ENCODE data around the gene ADGRV1. TPM values are rescaled to one million over a fixed set of nuclear protein-coding genes. Genes with fewer than 3 reads are reported as not detected.

The ADGRV1 gene
- total RNA-seq, 1 experiment from 2014 or later = 64.8 TPM

DNA sequence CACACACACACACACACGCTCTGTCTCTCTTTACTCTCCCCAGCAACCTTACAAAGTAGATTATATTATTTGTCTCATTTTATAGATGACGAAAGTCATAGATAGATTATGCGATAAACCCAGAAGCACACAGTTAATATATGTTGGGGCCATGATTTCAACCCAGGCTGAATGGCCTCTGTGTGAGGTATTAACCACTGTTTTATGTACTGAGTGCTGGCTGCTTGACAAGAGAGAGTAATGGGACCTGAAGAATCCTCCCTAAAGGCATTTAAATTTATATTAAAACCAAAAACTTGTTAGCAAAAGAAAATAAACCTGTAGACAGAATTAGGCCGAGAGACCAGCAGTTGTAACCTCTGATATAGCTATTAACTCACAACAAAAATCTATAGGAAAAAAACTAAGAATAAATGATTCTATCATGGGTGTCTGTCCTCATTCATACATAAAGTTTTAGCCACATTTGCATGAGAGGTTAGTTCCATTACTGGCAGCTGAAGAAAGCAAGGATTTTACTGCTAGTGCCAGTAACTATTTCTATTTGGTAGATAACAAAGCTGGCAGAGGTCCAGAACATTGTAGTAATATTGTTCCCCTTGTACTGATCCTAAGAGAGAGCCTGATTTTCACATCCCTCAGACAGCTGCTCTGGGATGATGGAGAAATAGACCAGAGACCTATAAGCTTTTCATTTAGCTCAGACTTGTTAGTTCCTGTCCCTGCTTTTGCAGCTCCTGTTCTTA is 250.9 kb downstream of the ADGRV1 start:
- TF ChIP-seq, protein P1, sequence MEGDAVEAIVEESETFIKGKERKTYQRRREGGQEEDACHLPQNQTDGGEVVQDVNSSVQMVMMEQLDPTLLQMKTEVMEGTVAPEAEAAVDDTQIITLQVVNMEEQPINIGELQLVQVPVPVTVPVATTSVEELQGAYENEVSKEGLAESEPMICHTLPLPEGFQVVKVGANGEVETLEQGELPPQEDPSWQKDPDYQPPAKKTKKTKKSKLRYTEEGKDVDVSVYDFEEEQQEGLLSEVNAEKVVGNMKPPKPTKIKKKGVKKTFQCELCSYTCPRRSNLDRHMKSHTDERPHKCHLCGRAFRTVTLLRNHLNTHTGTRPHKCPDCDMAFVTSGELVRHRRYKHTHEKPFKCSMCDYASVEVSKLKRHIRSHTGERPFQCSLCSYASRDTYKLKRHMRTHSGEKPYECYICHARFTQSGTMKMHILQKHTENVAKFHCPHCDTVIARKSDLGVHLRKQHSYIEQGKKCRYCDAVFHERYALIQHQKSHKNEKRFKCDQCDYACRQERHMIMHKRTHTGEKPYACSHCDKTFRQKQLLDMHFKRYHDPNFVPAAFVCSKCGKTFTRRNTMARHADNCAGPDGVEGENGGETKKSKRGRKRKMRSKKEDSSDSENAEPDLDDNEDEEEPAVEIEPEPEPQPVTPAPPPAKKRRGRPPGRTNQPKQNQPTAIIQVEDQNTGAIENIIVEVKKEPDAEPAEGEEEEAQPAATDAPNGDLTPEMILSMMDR (conservative IDR thresholded peaks at IDR 0.05) = no peak
- no peak overlapping the region for H3K4me3 Mint-ChIP-seq
- no peaks in the 10 kb centered on the region for H3K27me3 Mint-ChIP-seq (ENCODE audit: low read depth)
- no peak overlapping the region for H3K27ac ChIP-seq (ENCODE audit: insufficient read length, low read depth, low read length)
- H3K36me3 Mint-ChIP-seq (ENCODE audit: insufficient read depth in 1 of 3, low read depth in 3 of 3) = peaks cover 22 to 34% (median 32%) of the 10 kb centered on the region in 3 experiments; a peak in 6 of 7 replicates
- no peaks in the 10 kb centered on the region for H3K79me2 ChIP-seq (ENCODE audit: insufficient read depth, low read length)
- H3K23me2 ChIP-seq (ENCODE audit: insufficient read length, low read depth, low read length, poor library complexity, severe bottlenecking) = no peaks in the 10 kb centered on the region
- no peaks in the 10 kb centered on the region for H3K9me3 Mint-ChIP-seq
- H3K9ac ChIP-seq (ENCODE audit: extremely low read depth, insufficient read length, low read length) = no peak overlapping the region
- no peak overlapping the region for H2BK5ac ChIP-seq (ENCODE audit: insufficient read length, low read length)
- H2BK20ac ChIP-seq (ENCODE audit: low read depth, low read length, poor library complexity, severe bottlenecking) = no peak overlapping the region
- no peaks in the 10 kb centered on the region for H4K20me1 ChIP-seq (ENCODE audit: control insufficient read depth, insufficient read depth, insufficient read length)
- no peak overlapping the region for H2AFZ ChIP-seq (ENCODE audit: low read length)
- no peaks in the 10 kb centered on the region for H3K27me3 ChIP-seq (ENCODE audit: insufficient read depth, low read length)
- no peaks in the 10 kb centered on the region for H3K9me3 ChIP-seq (ENCODE audit: control insufficient read depth, low read depth, low read length)
- H3K27ac Mint-ChIP-seq = no peak overlapping the region
- no peak overlapping the region for H3K23ac ChIP-seq (ENCODE audit: insufficient read length, low read depth, low read length)
- no peak overlapping the region for H4K91ac ChIP-seq (ENCODE audit: insufficient read length, low read depth, low read length)
- no peak overlapping the region for H2BK12ac ChIP-seq (ENCODE audit: insufficient read length, low read depth, low read length)
- no peak overlapping the region for H2AK5ac ChIP-seq (ENCODE audit: insufficient read length, low read length)
- H2BK120ac ChIP-seq (ENCODE audit: low read depth, low read length, poor library complexity, severe bottlenecking) = no peak overlapping the region
- WGBS (ENCODE audit: extremely low coverage, insufficient read length, low lambda C conversion rate) = no CpG with 5 or more reads among the region's 4 CpGs
- no peak overlapping the region for H2BK15ac ChIP-seq (ENCODE audit: low read depth, low read length)
- no peaks in the 10 kb centered on the region for H3K79me1 ChIP-seq (ENCODE audit: insufficient read depth, low read depth, low read length, poor library complexity, severe bottlenecking)
- no peak overlapping the region for H4K5ac ChIP-seq (ENCODE audit: insufficient read length, low read depth, low read length)
- H3K18ac ChIP-seq (ENCODE audit: insufficient read length, low read depth, low read length) = no peak overlapping the region
- no peaks in the 10 kb centered on the region for H3K4me1 Mint-ChIP-seq
- H3K56ac ChIP-seq (ENCODE audit: insufficient read length, low read depth, low read length) = no peak overlapping the region
- no peak overlapping the region for H3T11ph ChIP-seq (ENCODE audit: low read length)
- H3K4ac ChIP-seq (ENCODE audit: low read depth, low read length) = no peak overlapping the region
- H4K8ac ChIP-seq (replicated peaks; ENCODE audit: insufficient read length, low read depth, low read length) = no peak overlapping the region
- H3K4me1 ChIP-seq (ENCODE audit: insufficient read depth, low read length) = no peaks in the 10 kb centered on the region
- H3K4me2 ChIP-seq (ENCODE audit: insufficient read depth, insufficient read length, low read length) = no peak overlapping the region
- no peak for DNase-seq
- no peak overlapping the region for H3K14ac ChIP-seq (ENCODE audit: insufficient read depth, low read length)

Data from H9 (cell line).